GM19455 (cell line): ENCODE results near the gene RFC1.

Source experiments
- ATAC-seq: cut with Tn5 transposase; IDR thresholded peaks from one replicate; pipeline ENCODE4 v1.9.1; 2021; ENCODE audit not compliant: unreplicated experiment

The RFC1 gene

GRCh38 chr4:39353478-39354253 is 12.5 kb downstream of the RFC1 start:
- ATAC-seq, result peak; percentile 80

DNA sequence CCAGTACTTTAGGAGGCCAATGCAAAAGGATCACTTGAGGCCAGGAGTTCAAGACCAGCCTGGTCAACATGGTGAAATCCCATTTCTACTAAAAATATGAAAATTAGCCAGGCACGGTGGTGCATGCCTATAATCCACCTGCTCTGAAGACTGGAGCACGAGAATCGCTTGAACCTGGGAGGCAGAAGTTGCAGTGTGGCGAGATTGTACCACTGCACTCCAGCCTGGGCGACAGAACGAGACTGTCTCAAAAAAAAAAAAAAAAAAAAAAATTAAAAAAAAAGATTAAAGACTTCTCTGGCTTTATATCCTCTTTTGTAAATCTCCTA is 13.0 kb downstream of the RFC1 start:
- ATAC-seq, result peak; percentile 10

- no peak for ATAC-seq
Observed at GRCh38 chr4:39349326-39349725, 16.8 kb downstream of the RFC1 start.

DNA sequence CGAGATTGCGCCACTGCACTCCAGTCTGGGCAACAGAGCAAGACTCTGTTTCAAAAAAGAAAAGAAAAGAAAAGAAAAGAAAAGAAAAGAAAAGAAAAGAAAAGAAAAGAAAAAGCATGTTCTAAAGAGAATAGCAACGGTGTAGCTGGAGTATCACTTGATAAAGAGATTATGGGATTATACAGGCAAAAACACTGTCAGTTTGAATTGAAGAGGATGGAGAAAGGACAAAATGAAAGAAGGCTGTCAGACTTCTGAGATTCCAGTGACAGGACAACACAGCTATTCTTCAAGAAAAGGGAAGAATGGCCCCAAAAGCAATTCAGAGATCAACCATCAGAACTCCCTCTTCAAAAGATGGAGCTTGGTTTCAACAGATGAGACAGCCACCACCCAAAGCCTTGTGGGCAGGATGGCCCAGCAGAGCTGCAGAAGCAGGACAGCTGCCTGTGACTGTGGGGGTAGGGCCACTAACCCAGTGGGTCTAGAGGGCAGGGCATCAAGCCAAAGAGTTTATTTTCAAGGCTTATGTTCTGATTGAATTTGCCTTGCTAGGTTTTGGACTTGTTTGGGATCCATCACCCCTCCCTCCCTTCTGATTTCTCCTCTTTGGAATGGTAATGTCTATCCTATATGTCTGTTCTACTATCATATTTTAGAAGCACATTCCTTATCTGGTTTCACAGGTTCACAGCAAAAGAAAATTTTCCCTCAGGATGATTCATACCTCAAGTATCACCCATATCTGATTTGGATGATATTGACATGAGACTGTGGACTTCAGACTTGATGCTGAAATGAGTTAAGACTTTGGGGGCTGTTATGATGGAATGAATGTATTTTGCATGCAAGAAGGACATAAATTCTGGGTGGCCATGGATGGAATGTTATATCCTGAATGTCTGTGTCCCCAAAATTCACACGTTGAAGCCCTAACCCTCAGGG is 17.5 kb downstream of the RFC1 start:
- no peak for ATAC-seq

DNA sequence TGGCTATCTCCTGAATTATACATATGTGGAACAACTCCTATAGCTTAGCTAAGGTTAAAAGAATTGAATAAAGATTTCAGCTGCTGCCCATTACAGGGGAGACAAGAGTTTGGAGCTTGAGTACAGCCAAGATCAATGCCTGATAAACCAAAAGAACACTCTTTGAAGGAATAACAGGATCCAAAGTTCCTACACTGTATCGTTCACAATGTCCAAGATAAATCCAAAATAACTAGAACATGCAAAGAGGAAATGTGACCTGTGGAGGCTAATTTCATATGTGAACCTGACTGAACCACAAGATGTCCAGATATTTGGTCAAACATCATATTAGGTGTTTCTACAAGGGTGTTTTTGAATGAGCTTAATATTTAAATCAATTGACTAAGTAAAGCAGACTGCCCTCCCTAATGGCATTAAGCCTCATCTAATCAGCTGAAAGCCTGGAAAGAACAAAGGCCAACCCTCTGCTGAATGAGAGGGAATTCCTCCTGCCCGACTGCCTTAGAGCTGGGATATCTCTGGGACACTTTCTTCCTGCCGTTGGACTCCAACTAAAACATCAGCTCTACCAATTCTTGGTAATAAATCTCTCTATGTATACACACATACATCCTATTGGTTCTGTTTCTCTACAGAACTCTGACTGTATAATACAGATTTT is 19.2 kb downstream of the RFC1 start:
- ATAC-seq, result no peak

DNA sequence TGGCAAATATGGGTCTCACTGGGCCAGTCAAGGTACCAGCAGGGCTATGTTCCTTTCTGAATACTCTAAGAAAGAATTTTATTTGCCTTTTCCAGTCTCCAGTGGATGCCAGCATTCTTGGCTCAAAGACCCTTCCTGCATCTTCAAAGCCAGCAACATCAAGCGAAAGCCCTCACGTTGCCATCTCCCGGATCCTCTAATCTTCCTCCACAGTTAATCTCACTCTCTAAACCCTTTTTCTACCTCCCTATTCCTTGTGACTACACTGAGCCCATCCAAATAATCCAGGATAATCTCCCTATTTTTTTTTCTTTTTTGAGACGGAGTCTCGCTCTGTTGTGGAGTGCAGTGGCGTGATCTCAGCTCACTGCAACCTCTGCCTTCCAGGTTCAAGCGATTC is 23.4 kb downstream of the RFC1 start:
- ATAC-seq, result no peak

DNA sequence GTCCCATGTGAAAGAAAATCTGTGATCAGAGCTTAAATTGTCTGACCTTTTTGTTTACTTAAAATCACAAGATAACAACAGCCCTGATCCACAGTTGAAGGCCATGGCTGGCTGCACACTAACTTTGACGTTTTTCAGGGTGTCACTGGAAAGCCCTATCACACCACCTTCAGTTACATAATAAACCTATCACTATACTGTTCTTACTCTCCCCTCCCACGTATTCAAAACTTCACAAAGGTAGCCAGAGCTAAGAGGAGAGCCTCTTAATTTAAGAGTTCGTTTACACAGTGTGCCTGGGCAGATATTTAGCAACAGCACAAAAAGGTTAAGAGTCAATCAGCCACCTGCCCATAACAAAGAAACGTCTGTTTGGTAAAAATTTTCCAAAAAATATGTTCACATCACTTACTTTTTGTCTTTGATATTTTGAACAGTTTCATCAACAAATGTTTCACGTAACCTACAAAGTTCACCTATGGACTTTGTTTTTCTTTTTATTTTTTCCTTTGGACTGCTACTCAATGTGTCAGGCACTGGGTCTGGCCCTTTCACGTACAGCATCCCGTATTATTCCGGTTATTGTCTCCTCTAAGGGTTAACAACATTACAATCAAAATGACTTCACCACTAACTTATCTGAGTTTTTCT is 25.0 kb downstream of the RFC1 start:
- no peak for ATAC-seq

DNA sequence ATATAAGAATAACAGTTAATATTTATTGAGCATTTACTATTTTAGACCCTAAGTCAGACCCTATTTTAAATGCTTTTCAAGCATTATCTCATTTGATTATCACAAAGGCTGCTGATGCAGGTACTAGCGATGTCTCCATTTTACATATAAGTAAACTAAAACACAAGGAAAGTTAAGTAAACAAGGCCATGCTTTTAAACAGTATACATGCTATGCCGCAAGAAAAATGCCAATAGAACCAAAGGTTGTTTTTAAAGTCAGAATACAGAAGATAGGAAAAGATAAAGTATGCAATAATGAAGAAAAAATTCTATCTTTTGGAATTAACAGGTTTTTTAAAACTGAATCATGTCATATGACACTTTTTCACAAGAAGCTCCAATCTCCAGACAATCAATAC is 26.2 kb downstream of the RFC1 start:
- ATAC-seq, result no peak

DNA sequence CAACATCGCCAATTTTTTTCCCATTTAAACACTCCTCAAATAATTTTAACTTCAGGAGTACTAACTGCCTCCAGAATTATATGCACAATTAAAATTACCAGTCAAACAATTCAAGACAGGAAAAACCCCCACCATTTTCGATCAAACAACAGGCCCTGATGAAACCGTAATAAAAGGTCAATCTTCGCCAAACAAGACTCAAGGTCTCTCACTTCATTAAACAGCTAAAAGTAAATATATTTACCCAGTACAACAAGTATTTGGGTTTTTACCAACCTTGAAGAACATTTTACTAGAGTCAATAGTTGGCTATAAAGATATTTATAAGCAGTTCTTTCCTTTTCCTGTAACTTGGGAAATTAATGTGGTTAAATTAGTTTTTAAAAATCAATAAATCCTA is 28.3 kb downstream of the RFC1 start:
- no peak for ATAC-seq

DNA sequence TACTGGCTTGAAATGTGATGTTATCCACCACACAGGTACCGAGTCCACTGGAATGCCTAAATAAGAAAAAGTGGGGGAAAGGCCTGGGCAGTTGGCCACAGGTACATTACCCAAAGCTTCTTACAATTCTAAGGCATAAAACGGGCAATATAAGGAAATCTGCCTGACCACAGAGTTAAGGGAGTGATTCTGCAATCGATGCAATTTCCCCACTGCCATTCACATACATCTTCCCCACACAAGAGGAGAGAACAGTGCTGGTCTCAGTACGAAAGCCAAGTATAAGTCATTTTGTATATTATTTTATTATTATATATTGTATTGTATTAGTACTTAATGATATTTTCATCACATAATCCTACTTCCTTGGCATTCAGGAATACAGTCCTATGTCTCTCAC is 30.6 kb downstream of the RFC1 start:
- no peak for ATAC-seq

- ATAC-seq, result no peak
Observed at GRCh38 chr4:39331191-39331590, 35.0 kb downstream of the RFC1 start.

DNA sequence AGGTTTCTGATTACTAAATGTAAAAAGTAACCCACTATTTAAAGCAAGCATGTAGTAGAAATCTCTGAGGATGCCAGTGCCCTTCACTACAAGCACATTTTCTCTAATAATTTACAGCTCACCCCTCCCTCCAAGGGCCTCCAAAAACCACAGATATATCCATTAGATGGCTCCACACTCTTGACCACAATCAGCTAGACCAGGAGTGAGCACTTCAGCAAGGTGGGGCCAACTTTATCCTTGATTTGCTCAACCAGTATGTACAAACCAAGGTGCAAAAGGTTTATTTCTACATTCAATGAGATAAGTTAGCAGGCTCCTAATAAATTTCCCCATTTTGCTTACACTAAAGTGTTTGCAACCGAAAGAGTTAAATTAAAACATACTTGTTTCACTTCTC is 35.8 kb downstream of the RFC1 start:
- ATAC-seq, result no peak

- ATAC-seq, result no peak
Observed at GRCh38 chr4:39326468-39326977, 39.6 kb downstream of the RFC1 start.

- no peak for ATAC-seq
Observed at GRCh38 chr4:39324897-39325613, 41.1 kb downstream of the RFC1 start.

DNA sequence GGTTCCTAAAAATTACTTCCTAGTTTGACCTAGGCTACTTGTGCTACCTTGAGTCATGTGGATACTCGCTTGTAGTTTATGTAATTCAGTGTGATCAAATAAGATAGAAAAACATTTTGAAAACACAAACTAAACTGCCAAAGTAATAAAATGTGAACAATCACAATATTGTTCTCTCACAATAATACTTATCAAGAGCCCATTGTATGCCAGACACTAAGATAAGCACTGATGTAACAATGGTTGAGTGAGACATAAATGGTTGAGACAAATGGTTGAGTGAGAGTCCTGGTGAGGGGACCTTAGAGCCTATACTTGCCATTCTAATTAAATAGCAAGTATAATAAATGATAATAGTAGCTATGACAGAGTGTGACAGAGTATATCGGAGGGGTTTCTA is 41.7 kb downstream of the RFC1 start:
- ATAC-seq, result no peak

- ATAC-seq, result no peak
Observed at GRCh38 chr4:39323821-39324220, 42.3 kb downstream of the RFC1 start.

- ATAC-seq, result no peak
Observed at GRCh38 chr4:39320381-39321115, 45.6 kb downstream of the RFC1 start.

GRCh38 chr4:39319676-39320075 is 46.5 kb downstream of the RFC1 start:
- ATAC-seq, result no peak

- ATAC-seq, result no peak
Observed at GRCh38 chr4:39312816-39313215, 53.3 kb downstream of the RFC1 start.

GRCh38 chr4:39308611-39309010 is 57.6 kb downstream of the RFC1 start:
- no peak for ATAC-seq
